Measurements from ENCODE around the gene GINS2. TPM values are rescaled to one million over a fixed set of nuclear protein-coding genes. Genes with fewer than 3 reads are reported as not detected.

GINS2 gene
- total RNA-seq (2021), result 52.7 and 53.2 TPM in 2 replicates
- long read RNA-seq, transcript GINS2-201 (5 exons, 2,673 nt), result major isoform, 386 of 401 reads
- long read RNA-seq, partial matches to known transcripts, result 11 of 401 reads
- long read RNA-seq, other reads (novel, unspliced or antisense), result 4 of 401 reads

GRCh38 chr16:85688586-85689284 lies at the start of gene GINS2:
GINS2 (minus strand) TSS chr16:85688954; CDS start chr16:85688898, 56 bp downstream.
- peak within 1 kb of the TSS; percentile 59 for H3K14ac ChIP-seq (ENCODE audit: insufficient read depth, low read length)
- DNase-seq, result peak; percentile 97
- H4K5ac ChIP-seq (ENCODE audit: insufficient read length, low read depth, low read length), result no peak within 1 kb of the TSS
- Mint-ChIP-seq H3K9me3 (no peaks in the 10 kb centered on the region), H3K27ac (no peak within 1 kb of the TSS; a peak in 1 of 7 replicates), H3K4me3 (peak within 1 kb of the TSS; percentile 78 to 89), H3K36me3 (ENCODE audit: insufficient read depth in 1 of 3, low read depth in 3 of 3) (peaks cover 3 to 27% (median 27%) of the 10 kb centered on the region in 3 experiments; a peak in 6 of 7 replicates), H3K27me3 (ENCODE audit: low read depth) (peaks cover 25% of the 10 kb centered on the region), H3K4me1 (peaks cover 10 to 24% of the 10 kb centered on the region in 2 experiments)
- no peak within 1 kb of the TSS for H3T11ph ChIP-seq (ENCODE audit: low read length)
- H3K4me1 ChIP-seq (ENCODE audit: insufficient read depth, low read length), result no peaks in the 10 kb centered on the region; the same call in 1 of the 2 replicates
- TF ChIP-seq, protein P1, sequence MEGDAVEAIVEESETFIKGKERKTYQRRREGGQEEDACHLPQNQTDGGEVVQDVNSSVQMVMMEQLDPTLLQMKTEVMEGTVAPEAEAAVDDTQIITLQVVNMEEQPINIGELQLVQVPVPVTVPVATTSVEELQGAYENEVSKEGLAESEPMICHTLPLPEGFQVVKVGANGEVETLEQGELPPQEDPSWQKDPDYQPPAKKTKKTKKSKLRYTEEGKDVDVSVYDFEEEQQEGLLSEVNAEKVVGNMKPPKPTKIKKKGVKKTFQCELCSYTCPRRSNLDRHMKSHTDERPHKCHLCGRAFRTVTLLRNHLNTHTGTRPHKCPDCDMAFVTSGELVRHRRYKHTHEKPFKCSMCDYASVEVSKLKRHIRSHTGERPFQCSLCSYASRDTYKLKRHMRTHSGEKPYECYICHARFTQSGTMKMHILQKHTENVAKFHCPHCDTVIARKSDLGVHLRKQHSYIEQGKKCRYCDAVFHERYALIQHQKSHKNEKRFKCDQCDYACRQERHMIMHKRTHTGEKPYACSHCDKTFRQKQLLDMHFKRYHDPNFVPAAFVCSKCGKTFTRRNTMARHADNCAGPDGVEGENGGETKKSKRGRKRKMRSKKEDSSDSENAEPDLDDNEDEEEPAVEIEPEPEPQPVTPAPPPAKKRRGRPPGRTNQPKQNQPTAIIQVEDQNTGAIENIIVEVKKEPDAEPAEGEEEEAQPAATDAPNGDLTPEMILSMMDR (conservative IDR thresholded peaks at IDR 0.05), result no peak
- H3K4ac ChIP-seq (ENCODE audit: low read depth, low read length), result no peak within 1 kb of the TSS
- H2BK15ac ChIP-seq (ENCODE audit: low read depth, low read length), result no peak within 1 kb of the TSS
- H3K9me3 ChIP-seq (ENCODE audit: control insufficient read depth, low read depth, low read length), result no peaks in the 10 kb centered on the region
- H3K23me2 ChIP-seq (ENCODE audit: insufficient read length, low read depth, low read length, poor library complexity, severe bottlenecking), result no peaks in the 10 kb centered on the region
- no peak within 1 kb of the TSS for H4K8ac ChIP-seq (replicated peaks; ENCODE audit: insufficient read length, low read depth, low read length)
- H2BK12ac ChIP-seq (ENCODE audit: insufficient read length, low read depth, low read length), result no peak within 1 kb of the TSS
- no peak within 1 kb of the TSS for H4K91ac ChIP-seq (ENCODE audit: insufficient read length, low read depth, low read length)
- no peaks in the 10 kb centered on the region for H4K20me1 ChIP-seq (ENCODE audit: control insufficient read depth, insufficient read depth, insufficient read length)
- no peak within 1 kb of the TSS for H3K23ac ChIP-seq (ENCODE audit: insufficient read length, low read depth, low read length)
- no peak within 1 kb of the TSS for H2BK5ac ChIP-seq (ENCODE audit: insufficient read length, low read length)
- no peaks in the 10 kb centered on the region; the same call in 1 of the 2 replicates for H3K79me2 ChIP-seq (ENCODE audit: insufficient read depth, low read length)
- H3K18ac ChIP-seq (ENCODE audit: insufficient read length, low read depth, low read length), result peak within 1 kb of the TSS; percentile 31
- no peaks in the 10 kb centered on the region for H3K27me3 ChIP-seq (ENCODE audit: insufficient read depth, low read length)
- no peak within 1 kb of the TSS for H3K56ac ChIP-seq (ENCODE audit: insufficient read length, low read depth, low read length)
- peak within 1 kb of the TSS; percentile 64 for H3K9ac ChIP-seq (ENCODE audit: extremely low read depth, insufficient read length, low read length)
- no peak within 1 kb of the TSS for H3K27ac ChIP-seq (ENCODE audit: insufficient read length, low read depth, low read length)
- WGBS (ENCODE audit: extremely low coverage, insufficient read length, low lambda C conversion rate), result no CpG with 5 or more reads among the region's 86 CpGs
- H3K79me1 ChIP-seq (ENCODE audit: insufficient read depth, low read depth, low read length, poor library complexity, severe bottlenecking), result no peaks in the 10 kb centered on the region
- H2BK120ac ChIP-seq (ENCODE audit: low read depth, low read length, poor library complexity, severe bottlenecking), result no peak within 1 kb of the TSS
- H2AK5ac ChIP-seq (ENCODE audit: insufficient read length, low read length), result no peak within 1 kb of the TSS
- peak within 1 kb of the TSS; percentile 52 for H3K4me2 ChIP-seq (ENCODE audit: insufficient read depth, insufficient read length, low read length)
- no peak within 1 kb of the TSS for H2BK20ac ChIP-seq (ENCODE audit: low read depth, low read length, poor library complexity, severe bottlenecking)
- H2AFZ ChIP-seq (ENCODE audit: low read length), result no peak within 1 kb of the TSS
